PC-3 (cell line): ENCODE measurements around the gene BIK. TPM values are rescaled to one million over a fixed set of nuclear protein-coding genes. Genes with fewer than 3 reads are reported as not detected.

ENCODE experiments used
- ATAC-seq: fragments of 200-7000 bp; cut with Tn5 transposase; 2 replicates; pipeline ENCODE4 v1.9.1; 2020; ENCODE audit warnings: mild to moderate bottlenecking, moderate library complexity
- BruUV-seq: library from RNA; stranded (reverse); fragments of 400-500 nt; replicated peaks from 2 replicates; lab custom pipeline; 2021; lab: Mats Ljungman, UMichigan
- CTCF ChIA-PET: fragments of 300-600 bp; sonication (Branson Sonifier 250); formaldehyde crosslinking; loops from one replicate; lab custom pipeline; 2022; ENCODE audit warnings: antibody characterized with exemption; lab: Charles Lee
- POLR2A ChIA-PET: fragments of 300-600 bp; sonication (Branson Sonifier 250); formaldehyde crosslinking; loops from one replicate; lab custom pipeline; 2022; ENCODE audit warnings: antibody characterized with exemption; ENCODE audit not compliant: unreplicated experiment; lab: Charles Lee
- DNase-seq: peaks from one replicate; pipeline ENCODE4 v3.0.0-alpha.2; 2015
- H2AFZ ChIP-seq: fragments of 300-600 bp; sonication (generic); 2 replicates; pipeline ENCODE4 v1.6.0; 2016; ENCODE audit warnings: antibody characterized with exemption, low read length
- H3F3A ChIP-seq: fragments of 300-600 bp; sonication (generic); one replicate; pipeline ENCODE4 v1.6.0; 2017; ENCODE audit warnings: antibody characterized with exemption, low read length, control low read depth, mild to moderate bottlenecking; ENCODE audit not compliant: unreplicated experiment
- H3K27ac ChIP-seq: fragments of 300-600 bp; sonication (generic); 2 replicates; pipeline ENCODE4 v1.5.1; 2016; ENCODE audit warnings: mild to moderate bottlenecking, low read length
- H3K27me3 ChIP-seq: fragments of 300-600 bp; sonication (generic); 2 replicates; pipeline ENCODE4 v1.6.1; 2016; ENCODE audit warnings: low read length, mixed read lengths
- H3K36me3 ChIP-seq: fragments of 300-600 bp; sonication (generic); 2 replicates; pipeline ENCODE4 v1.6.1; 2016; ENCODE audit warnings: low read depth, mixed run types, low read length, mixed read lengths
- H3K4me1 ChIP-seq: fragments of 300-600 bp; sonication (generic); 2 replicates; pipeline ENCODE4 v1.5.1; 2016; ENCODE audit warnings: low read length; ENCODE audit not compliant: insufficient read depth
- H3K4me2 ChIP-seq: fragments of 300-600 bp; sonication (generic); 2 replicates; pipeline ENCODE4 v1.6.0; 2016; ENCODE audit warnings: low read length
- H3K4me3 ChIP-seq: fragments of 300-600 bp; sonication (generic); 2 replicates; pipeline ENCODE4 v1.5.1; 2016; ENCODE audit warnings: mild to moderate bottlenecking, low read length, mixed read lengths
- H3K79me2 ChIP-seq: fragments of 300-600 bp; sonication (generic); 2 replicates; pipeline ENCODE4 v1.6.1; 2017; ENCODE audit warnings: low read length, mixed read lengths
- H3K9ac ChIP-seq: fragments of 300-600 bp; sonication (generic); 2 replicates; pipeline ENCODE4 v1.6.0; 2016; ENCODE audit warnings: mild to moderate bottlenecking, low read length
- H3K9me2 ChIP-seq: fragments of 300-600 bp; sonication (generic); replicated peaks from 2 replicates; pipeline ENCODE4 v1.6.1; 2016; ENCODE audit warnings: mixed run types, low read length, mixed read lengths
- H3K9me3 ChIP-seq: fragments of 300-600 bp; sonication (generic); 2 replicates; pipeline ENCODE4 v1.6.1; 2016; ENCODE audit warnings: low read length, mixed read lengths
- H4K20me1 ChIP-seq: fragments of 300-600 bp; sonication (generic); 2 replicates; pipeline ENCODE4 v1.6.1; 2016; ENCODE audit warnings: low read length, mixed read lengths
- EZH2 ChIP-seq: fragments of 300-600 bp; sonication (generic); IDR thresholded peaks from one replicate; pipeline ENCODE4 v1.6.1; 2017; ENCODE audit warnings: antibody characterized with exemption, mild to moderate bottlenecking, low read length; ENCODE audit not compliant: unreplicated experiment
- EZH2phosphoT487 ChIP-seq: fragments of 300-600 bp; sonication (generic); IDR thresholded peaks from 2 replicates; pipeline ENCODE4 v1.6.1; 2018; ENCODE audit warnings: mild to moderate bottlenecking, antibody characterized with exemption, low read length, borderline replicate concordance
- intact Hi-C: fragments of 100-400 bp; cut with micrococcal nuclease; formaldehyde crosslinking; loops from 2 replicates; pipeline ENCODE4 v1.9.0; 2023
- total RNA-seq: library from RNA; depleted of rRNA; stranded (reverse); fragments of >200 nt; gene quantifications from 2 replicates; pipeline ENCODE4 v1.2.3, GENCODE V29; 2014
- TF ChIP-seq, protein P1 (sequence below): fragments of 300-600 bp; sonication (generic); conservative IDR thresholded peaks from 2 replicates; pipeline ENCODE4 v1.5.1; 2017; ENCODE audit warnings: antibody characterized with exemption, low read depth, mild to moderate bottlenecking, low read length

Gene BIK
- total RNA-seq, 1 experiment from 2014 or later: 24.6 TPM

- intact Hi-C loops: loop anchor here (2.0 to 10.0 kb wide), 2 partner anchors 225 to 309 kb away; no protein-coding TSS in a partner anchor
- Histone ChIP-seq H3F3A (no peaks in the 10 kb centered on the region), H3K4me3 (no peak overlapping the region)
These were observed 20.3 kb upstream of the BIK start for GRCh38 chr22:43090130-43090789.

DNA sequence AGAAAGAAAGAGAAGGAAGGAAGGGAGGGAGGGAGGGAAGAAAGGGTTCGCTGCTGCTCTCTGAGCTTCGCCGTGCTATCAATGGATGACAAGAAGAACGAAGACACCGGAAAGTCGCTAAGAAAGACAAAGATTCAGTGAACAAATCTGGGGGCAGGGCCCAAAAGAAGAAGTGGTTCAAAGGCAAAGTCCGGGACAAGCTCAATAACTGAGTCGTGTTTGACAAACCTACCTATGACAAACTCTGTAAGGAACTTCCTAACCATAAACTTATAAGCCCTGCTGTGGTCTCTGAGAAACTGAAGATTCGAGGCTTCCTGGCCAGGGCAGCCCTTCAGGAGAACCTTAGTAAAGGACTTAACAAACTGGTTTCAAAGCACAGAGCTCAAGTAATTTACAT lies 18.5 kb upstream of the BIK start:
- Histone ChIP-seq H3K27ac (no peak overlapping the region), H3F3A (no peaks in the 10 kb centered on the region), H3K27me3 (no peaks in the 10 kb centered on the region), H4K20me1 (no peaks in the 10 kb centered on the region), H3K9ac (no peak overlapping the region), H3K4me2 (no peak overlapping the region), H2AFZ (no peak overlapping the region), H3K4me3 (no peak overlapping the region), H3K9me2 (no peaks in the 10 kb centered on the region), H3K79me2 (no peaks in the 10 kb centered on the region), H3K9me3 (no peaks in the 10 kb centered on the region), H3K36me3 (no peaks in the 10 kb centered on the region), H3K4me1 (peaks cover 9% of the 10 kb centered on the region)
- BruUV-seq: no TSS peak
- ATAC-seq (no peak), DNase-seq (no peak)
- intact Hi-C loops: loop anchor here (10.0 kb wide), 1 partner anchor 227 kb away; no protein-coding TSS in a partner anchor
- ChIA-PET POLR2A (no interaction called here), CTCF (interaction anchor here (1.1 kb wide), 1 partner anchor 97 kb away, joined by 3 read pairs; no protein-coding TSS in a partner anchor)
- TF ChIP-seq EZH2phosphoT487 (no peak), EZH2 (no peak)
- TF ChIP-seq, protein P1, sequence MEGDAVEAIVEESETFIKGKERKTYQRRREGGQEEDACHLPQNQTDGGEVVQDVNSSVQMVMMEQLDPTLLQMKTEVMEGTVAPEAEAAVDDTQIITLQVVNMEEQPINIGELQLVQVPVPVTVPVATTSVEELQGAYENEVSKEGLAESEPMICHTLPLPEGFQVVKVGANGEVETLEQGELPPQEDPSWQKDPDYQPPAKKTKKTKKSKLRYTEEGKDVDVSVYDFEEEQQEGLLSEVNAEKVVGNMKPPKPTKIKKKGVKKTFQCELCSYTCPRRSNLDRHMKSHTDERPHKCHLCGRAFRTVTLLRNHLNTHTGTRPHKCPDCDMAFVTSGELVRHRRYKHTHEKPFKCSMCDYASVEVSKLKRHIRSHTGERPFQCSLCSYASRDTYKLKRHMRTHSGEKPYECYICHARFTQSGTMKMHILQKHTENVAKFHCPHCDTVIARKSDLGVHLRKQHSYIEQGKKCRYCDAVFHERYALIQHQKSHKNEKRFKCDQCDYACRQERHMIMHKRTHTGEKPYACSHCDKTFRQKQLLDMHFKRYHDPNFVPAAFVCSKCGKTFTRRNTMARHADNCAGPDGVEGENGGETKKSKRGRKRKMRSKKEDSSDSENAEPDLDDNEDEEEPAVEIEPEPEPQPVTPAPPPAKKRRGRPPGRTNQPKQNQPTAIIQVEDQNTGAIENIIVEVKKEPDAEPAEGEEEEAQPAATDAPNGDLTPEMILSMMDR: no peak

More at GRCh38 chr22:43090130-43090789, 20.3 kb upstream of the BIK start:
- Histone ChIP-seq H3K27ac (no peak overlapping the region), H3K4me1 (peaks cover 9% of the 10 kb centered on the region), H2AFZ (no peak overlapping the region), H3K36me3 (no peaks in the 10 kb centered on the region), H3K27me3 (no peaks in the 10 kb centered on the region), H3K79me2 (no peaks in the 10 kb centered on the region), H3K9me3 (no peaks in the 10 kb centered on the region), H3K9ac (no peak overlapping the region), H4K20me1 (no peaks in the 10 kb centered on the region), H3K9me2 (no peaks in the 10 kb centered on the region), H3K4me2 (no peak overlapping the region)
- BruUV-seq: TSS peak; percentile 80
- no peak for TF ChIP-seq EZH2phosphoT487
- TF ChIP-seq, protein P1: peak; percentile 70
- no peak for TF ChIP-seq EZH2
- DNase-seq (peak; percentile 84), ATAC-seq (peak; percentile 41)
- ChIA-PET CTCF (interaction anchor here (0.5 to 1.5 kb wide), 5 partner anchors 45 to 222 kb away, joined by 3 to 9 read pairs (median 7); no protein-coding TSS in a partner anchor), POLR2A (no interaction called here)
